Fibroblast of skin of left biceps (primary cell): ENCODE data around the gene MATCAP1.

ENCODE experiments used
- DNase-seq, 2 experiments: peaks; one replicate each; pipeline ENCODE4 v3.0.0-alpha.2; 2013; ENCODE audit warnings: low read depth in 2 of 2

The MATCAP1 gene

DNA sequence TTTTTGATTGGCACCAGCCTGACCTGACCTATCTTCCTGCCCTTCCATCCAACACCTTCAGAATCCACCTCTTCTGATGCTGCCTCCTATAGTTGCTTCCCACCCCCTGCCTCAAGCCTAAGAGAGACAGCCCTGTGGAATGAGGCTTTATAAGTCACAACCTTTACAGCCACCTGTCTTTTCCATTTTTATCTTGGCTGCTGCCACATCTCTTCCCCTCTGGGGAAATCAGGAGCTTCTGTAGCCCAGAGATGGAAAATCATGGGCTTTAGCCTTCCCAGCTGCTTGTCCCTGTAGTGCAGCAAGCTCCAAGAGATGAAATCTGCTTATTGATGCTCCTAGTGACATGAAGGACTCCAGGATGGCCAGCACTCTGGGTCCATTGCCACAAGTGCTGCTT, 55.3 kb downstream of the MATCAP1 start:
- no peak for DNase-seq
